GM12878 (cell line): ENCODE results near the gene CYTL1. TPM values are rescaled to one million over a fixed set of nuclear protein-coding genes. Genes with fewer than 3 reads are reported as not detected.

ENCODE experiments used
- ATAC-seq: fragments of 200-7000 bp; cut with Tn5 transposase; 3 replicates; pipeline ENCODE4 v1.9.1; 2020; ENCODE audit warnings: mild to moderate bottlenecking, moderate library complexity
- Bru-seq: library from RNA; stranded (reverse); fragments of 400-500 nt; gene quantifications from one replicate; lab custom pipeline; 2021; lab: Mats Ljungman, UMichigan
- BruChase-seq, 2 experiments: library from RNA; stranded (reverse); fragments of 400-500 nt; gene quantifications; one replicate each; lab custom pipeline; 2021; lab: Mats Ljungman, UMichigan
- BruUV-seq: library from RNA; stranded (reverse); fragments of 400-500 nt; replicated peaks from 2 replicates; lab custom pipeline; 2021; lab: Mats Ljungman, UMichigan
- CTCF ChIA-PET: fragments of 300-600 bp; sonication (Branson Sonifier 250); formaldehyde crosslinking; extraction: SDS; loops from one replicate; lab custom pipeline; 2021; ENCODE audit warnings: inconsistent platforms; lab: Yijun Ruan, JAX
- POLR2A ChIA-PET: fragments of 350-600 bp; formaldehyde crosslinking; extraction: SDS; loops from one replicate; lab custom pipeline; 2021; ENCODE audit warnings: inconsistent platforms; lab: Charles Lee
- RAD21 ChIA-PET: fragments of 300-600 bp; sonication (Branson Sonifier 250); formaldehyde crosslinking; loops from one replicate; lab custom pipeline; 2023; ENCODE audit warnings: antibody characterized with exemption; ENCODE audit not compliant: unreplicated experiment; lab: Charles Lee
- SMC1A ChIA-PET: fragments of 300-600 bp; sonication (Branson Sonifier 250); formaldehyde crosslinking; loops from one replicate; lab custom pipeline; 2023; ENCODE audit not compliant: unreplicated experiment, uncharacterized antibody; lab: Charles Lee
- DNase-seq: peaks from one replicate; pipeline ENCODE4 v3.0.0-alpha.2; 2011; ENCODE audit warnings: low read depth, low spot score
- FAIRE-seq: peaks from 3 replicates; lab custom pipeline; 2011; peaks lifted over from hg19 to GRCh38; lab: Jason Lieb, UNC
- H2AFZ ChIP-seq: 2 replicates; pipeline ENCODE4 v1.6.0; 2011; ENCODE audit warnings: low read depth, low read length, control low read depth; ENCODE audit not compliant: control insufficient read depth
- H3K27ac ChIP-seq: 2 replicates; pipeline ENCODE4 v1.5.1; 2011; ENCODE audit warnings: control low read depth; ENCODE audit not compliant: control insufficient read depth, insufficient read depth
- H3K27me3 ChIP-seq, 2 experiments: replicated peaks in 1 of 2; 2 replicates each; pipeline versions ENCODE4 v1.6.0 to v1.6.1; 2011; ENCODE audit warnings: low read length in 1 of 2; ENCODE audit not compliant: control insufficient read depth in 2 of 2, insufficient read depth in 2 of 2
- H3K36me3 ChIP-seq, 2 experiments: 2 replicates each; pipeline ENCODE4 v1.5.1; 2011; ENCODE audit warnings: low read length in 1 of 2; ENCODE audit not compliant: control insufficient read depth in 2 of 2, insufficient read depth in 2 of 2
- H3K4me1 ChIP-seq: 2 replicates; pipeline ENCODE4 v1.6.1; 2011; ENCODE audit warnings: mild to moderate bottlenecking, low read length, moderate library complexity, mixed read lengths; ENCODE audit not compliant: control insufficient read depth, insufficient read depth
- H3K4me2 ChIP-seq: 2 replicates; pipeline ENCODE4 v1.6.0; 2011; ENCODE audit warnings: control low read depth; ENCODE audit not compliant: control insufficient read depth, insufficient read depth
- H3K4me3 ChIP-seq: fragments of 200-600 bp; sonication (generic); 2 replicates; pipeline ENCODE4 v1.5.1; 2016
- H3K79me2 ChIP-seq: 2 replicates; pipeline ENCODE4 v1.6.0; 2011; ENCODE audit warnings: low read length; ENCODE audit not compliant: control insufficient read depth, insufficient read depth
- H3K9ac ChIP-seq: 2 replicates; pipeline ENCODE4 v1.8.0; 2011; ENCODE audit warnings: low read length, control low read depth, mixed read lengths; ENCODE audit not compliant: control insufficient read depth, insufficient read depth
- H3K9me3 ChIP-seq: replicated peaks from 3 replicates; pipeline ENCODE4 v1.5.1; 2011; ENCODE audit warnings: mild to moderate bottlenecking, low read length; ENCODE audit not compliant: control insufficient read depth, insufficient read depth
- H4K20me1 ChIP-seq: 2 replicates; pipeline ENCODE4 v1.6.0; 2011; ENCODE audit not compliant: control insufficient read depth, insufficient read depth
- ATF2 ChIP-seq: IDR thresholded peaks from 2 replicates; pipeline ENCODE4 v1.6.1; 2012; ENCODE audit warnings: low read length, inconsistent platforms
- ESRRA ChIP-seq: IDR thresholded peaks from 2 replicates; pipeline ENCODE4 v1.6.1; 2012; ENCODE audit warnings: mild to moderate bottlenecking, low read length, improper control_type of control experiment
- EZH2 ChIP-seq: IDR thresholded peaks from 2 replicates; pipeline ENCODE4 v1.6.1; 2012; ENCODE audit warnings: low read depth, mild to moderate bottlenecking, control low read depth, inconsistent platforms, low read length, borderline replicate concordance; ENCODE audit not compliant: control insufficient read depth
- FOS ChIP-seq: IDR thresholded peaks from 3 replicates; pipeline ENCODE4 v1.6.1; 2011; ENCODE audit warnings: borderline replicate concordance; ENCODE audit not compliant: insufficient read length; ENCODE audit errors: extremely low read depth
- HSF1 ChIP-seq: fragments of 150-350 bp; IDR thresholded peaks from 2 replicates; pipeline ENCODE4 v1.6.1; 2014; ENCODE audit warnings: mild to moderate bottlenecking, low read depth, low read length
- IRF3 ChIP-seq: fragments of 450-650 bp; IDR thresholded peaks from 2 replicates; pipeline ENCODE4 v1.6.1; 2014; ENCODE audit warnings: mild to moderate bottlenecking
- MLLT1 ChIP-seq: fragments of 450-650 bp; IDR thresholded peaks from 2 replicates; pipeline ENCODE4 v1.6.1; 2016; ENCODE audit warnings: mild to moderate bottlenecking
- MYC ChIP-seq: IDR thresholded peaks from 2 replicates; pipeline ENCODE4 v1.6.1; 2011; ENCODE audit warnings: mild to moderate bottlenecking, low read length, moderate library complexity, inconsistent platforms; ENCODE audit not compliant: insufficient read depth, insufficient replicate concordance, insufficient read length, severe bottlenecking
- NRF1 ChIP-seq: conservative IDR thresholded peaks from 2 replicates; pipeline ENCODE4 v1.6.1; 2011; ENCODE audit warnings: mild to moderate bottlenecking, low read depth, low read length, improper control_type of control experiment
- PAX5 ChIP-seq: IDR thresholded peaks from 2 replicates; pipeline ENCODE4 v1.6.1; 2011; ENCODE audit warnings: low read depth, low read length, borderline replicate concordance
- PBX3 ChIP-seq: IDR thresholded peaks from 2 replicates; pipeline ENCODE4 v1.6.1; 2011; ENCODE audit warnings: mild to moderate bottlenecking, low read depth, low read length, moderate library complexity; ENCODE audit not compliant: insufficient replicate concordance
- STAT3 ChIP-seq: IDR thresholded peaks from 2 replicates; pipeline ENCODE4 v1.6.1; 2011; ENCODE audit warnings: low read depth, low read length, improper control_type of control experiment
- WRNIP1 ChIP-seq: IDR thresholded peaks from 2 replicates; pipeline ENCODE4 v1.6.1; 2011; ENCODE audit warnings: low read depth, low read length, improper control_type of control experiment, borderline replicate concordance
- YY1 ChIP-seq: IDR thresholded peaks from 2 replicates; pipeline ENCODE4 v1.6.1; 2011; ENCODE audit warnings: low read depth, mild to moderate bottlenecking, low read length
- WGBS: methylation state at CpG from one replicate; pipeline ENCODE4 v1.1.6; 2016; ENCODE audit warnings: low lambda C conversion rate; ENCODE audit not compliant: insufficient replicate concordance, insufficient coverage; ENCODE audit errors: missing lambda C conversion rate; 5-methylcytosine and 5-hydroxymethylcytosine counted together
- in situ Hi-C: fragments of 300-500 bp; cut with MboI; formaldehyde crosslinking; loops from 9 replicates; pipeline ENCODE4 v1.14.3; 2018; ENCODE audit warnings: mixed read lengths
- intact Hi-C: fragments of 100-400 bp; cut with micrococcal nuclease; formaldehyde crosslinking; loops from one replicate; pipeline ENCODE4 v1.14.2; 2022; ENCODE audit not compliant: unreplicated experiment
- long read RNA-seq, 2 experiments: library from polyadenylated mRNA; unstranded; transcript quantifications; one replicate each; pipeline ENCODE4 v2.0.0, GENCODE V29; 2019 to 2020
- polyA minus RNA-seq, 3 experiments: library from RNA; depleted of rRNA, polyadenylated mRNA; stranded (reverse); fragments of >200 nt; gene quantifications; 2 replicates each; pipeline ENCODE4 v1.2.3, GENCODE V29; 2011
- polyA plus RNA-seq, 11 experiments: library from polyadenylated mRNA; depleted of rRNA in 4 of 11; unstranded in 6 of 11; stranded (reverse) in 5 of 11; fragments of >200 nt; fragmentation: Nextera tagmentation in 4 of 11; fragmentation: Illumina TruSeq in 1 of 11; extraction: Ambion mirVana in 4 of 11; extraction: Trizol in 1 of 11; gene quantifications; 1 replicate in 1 of 11; 2 replicates in 10 of 11; pipeline versions ENCODE4 v1.2.1 to v1.2.3, GENCODE V29; 2011 to 2016; ENCODE audit warnings: inconsistent platforms in 2 of 11, missing spikeins in 2 of 11, low read depth in 1 of 11
- total RNA-seq, 4 experiments: library from RNA; depleted of rRNA in 3 of 4; stranded (reverse); fragments of >200 nt in 3 of 4; fragmentation: Illumina TruSeq in 1 of 4; extraction: Trizol in 1 of 4; gene quantifications; 2 replicates each; pipeline versions ENCODE4 v1.2.1 to v1.2.3, GENCODE V29; 2013 to 2021

The CYTL1 gene
- total RNA-seq (2013; cell fraction: nucleolus; rRNA removed): not detected in 2 replicates
- total RNA-seq (2014; rRNA removed) (not detected in 2 replicates), total RNA-seq (2014; rRNA removed; fragmentation: Illumina TruSeq; extraction: Trizol) (not detected in 2 replicates), total RNA-seq (2021) (not detected in 2 replicates), polyA plus RNA-seq (2011; rRNA removed) (not detected in 2 replicates), polyA plus RNA-seq (2014; fragmentation: Illumina TruSeq; extraction: Trizol) (not detected in 2 replicates), polyA plus RNA-seq (2014; fragmentation: Nextera tagmentation; extraction: Ambion mirVana) (not detected), polyA plus RNA-seq (2014; rRNA removed) (not detected in 2 replicates), polyA plus RNA-seq (2016; fragmentation: Nextera tagmentation; extraction: Ambion mirVana) (not detected), polyA minus RNA-seq (2011; rRNA and poly(A)+ RNA removed) (not detected in 2 replicates), Bru-seq, nascent RNA (not detected), BruChase-seq, experiment 1, labeled RNA remaining after a 6-hour chase (not detected), BruChase-seq, experiment 2, labeled RNA remaining after a 2-hour chase (not detected)
- polyA plus RNA-seq (2011; ENCODE audit: low read depth): not detected
- not detected in 2 replicates for polyA plus RNA-seq (2011; cell fraction: cytosol; rRNA removed)
- polyA plus RNA-seq (2011; cell fraction: nucleus; rRNA removed): not detected in 2 replicates
- not detected in 2 replicates for polyA plus RNA-seq (2012)
- not detected in 2 replicates for polyA minus RNA-seq (2011; cell fraction: cytosol; rRNA and poly(A)+ RNA removed)
- not detected in 2 replicates for polyA minus RNA-seq (2011; cell fraction: nucleus; rRNA and poly(A)+ RNA removed)
- long read RNA-seq, experiment 1: 0 reads
- long read RNA-seq, experiment 2: 0 reads

- no peak for ATAC-seq
- Histone ChIP-seq H3K4me3 (no peak within 1 kb of the TSS), H2AFZ (no peak within 1 kb of the TSS), H3K4me1 (no peaks in the 10 kb centered on the region), H3K36me3 (no peaks in the 10 kb centered on the region), H3K9ac (no peak within 1 kb of the TSS), H4K20me1 (no peaks in the 10 kb centered on the region), H3K27me3 (peaks cover 0 to 6% of the 10 kb centered on the region in 2 experiments; a peak in 1 of 4 replicates), H3K27ac (no peak within 1 kb of the TSS), H3K79me2 (no peaks in the 10 kb centered on the region), H3K4me2 (no peak within 1 kb of the TSS), H3K9me3 (no peaks in the 10 kb centered on the region)
- 25% methylated on average over 18 of the region's 28 CpGs for WGBS
- no peak for DNase-seq
- SMC1A ChIA-PET: no interaction called here
- in situ Hi-C loops: no loop called here
- FAIRE-seq: no peak
- RAD21 ChIA-PET: no interaction called here
- CTCF ChIA-PET: no interaction called here
- BruUV-seq: no TSS peak
- POLR2A ChIA-PET: no interaction called here
- intact Hi-C loops: no loop called here
- TF ChIP-seq PBX3: no peak
- TF ChIP-seq EZH2: no peak
- no peak for TF ChIP-seq HSF1
- no peak for TF ChIP-seq ESRRA
- TF ChIP-seq FOS: no peak
- no peak for TF ChIP-seq YY1
- no peak for TF ChIP-seq IRF3
- TF ChIP-seq MLLT1: no peak
- no peak for TF ChIP-seq PAX5
- no peak for TF ChIP-seq NRF1
- TF ChIP-seq STAT3: no peak
- TF ChIP-seq WRNIP1: no peak
- no peak for TF ChIP-seq ATF2
- TF ChIP-seq MYC: no peak
Measured at GRCh38 chr4:5019274-5019673, at the start of gene CYTL1. Gene CYTL1 (minus strand): TSS chr4:5019458. CDS start chr4:5019445, 13 bp downstream.
